GM21786 (cell line): Measurements from ENCODE around the gene RAB40A.

ENCODE experiments used
- ATAC-seq: cut with Tn5 transposase; IDR thresholded peaks from one replicate; pipeline ENCODE4 v1.9.1; 2021; ENCODE audit not compliant: unreplicated experiment

RAB40A gene, protein sequence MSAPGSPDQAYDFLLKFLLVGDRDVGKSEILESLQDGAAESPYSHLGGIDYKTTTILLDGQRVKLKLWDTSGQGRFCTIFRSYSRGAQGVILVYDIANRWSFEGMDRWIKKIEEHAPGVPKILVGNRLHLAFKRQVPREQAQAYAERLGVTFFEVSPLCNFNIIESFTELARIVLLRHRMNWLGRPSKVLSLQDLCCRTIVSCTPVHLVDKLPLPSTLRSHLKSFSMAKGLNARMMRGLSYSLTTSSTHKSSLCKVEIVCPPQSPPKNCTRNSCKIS

DNA sequence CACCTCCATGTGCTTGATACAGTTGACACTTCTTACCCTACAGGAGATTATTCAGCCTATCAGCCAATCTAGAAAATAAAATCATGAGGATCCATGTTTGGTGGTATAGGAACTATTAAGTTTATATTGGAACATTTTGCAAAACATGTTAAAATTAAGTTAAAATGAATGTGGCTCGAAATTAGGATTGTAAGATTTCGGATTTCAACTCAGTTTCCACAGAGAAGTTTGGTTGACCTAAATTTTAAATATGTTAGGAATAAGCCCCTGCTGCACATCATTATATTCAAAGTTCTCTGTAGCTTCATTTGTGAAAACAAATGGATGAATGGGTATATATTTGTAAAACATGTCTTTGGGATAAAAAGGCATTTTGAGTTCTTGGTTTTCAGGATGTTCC is at the start of gene RAB40A:
Gene RAB40A (minus strand): TSS at position 101 of the 400 bp plus-strand sequence. CDS start 18,733 bp downstream, outside the sequence.
- ATAC-seq, result no peak

DNA sequence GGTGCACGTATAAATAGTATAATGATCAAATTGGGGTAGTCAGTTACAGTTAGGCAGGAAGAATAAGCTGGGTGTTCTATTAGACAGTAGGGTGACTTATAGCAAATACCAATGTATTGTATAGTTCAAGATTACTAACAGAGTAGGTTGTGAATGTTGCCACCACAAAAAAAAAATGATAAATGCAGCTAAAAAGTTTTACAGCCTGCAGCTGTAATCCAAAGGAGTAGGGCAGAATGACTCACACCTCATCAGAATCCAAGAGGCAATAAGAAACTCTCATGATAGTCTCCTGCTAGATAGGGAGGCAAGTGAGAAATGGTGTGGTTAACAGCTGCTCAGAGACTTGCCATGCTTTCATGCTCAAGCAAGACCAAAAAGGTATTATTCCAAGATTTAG is 46.5 kb upstream of the RAB40A start:
- ATAC-seq, result peak; percentile 43

DNA sequence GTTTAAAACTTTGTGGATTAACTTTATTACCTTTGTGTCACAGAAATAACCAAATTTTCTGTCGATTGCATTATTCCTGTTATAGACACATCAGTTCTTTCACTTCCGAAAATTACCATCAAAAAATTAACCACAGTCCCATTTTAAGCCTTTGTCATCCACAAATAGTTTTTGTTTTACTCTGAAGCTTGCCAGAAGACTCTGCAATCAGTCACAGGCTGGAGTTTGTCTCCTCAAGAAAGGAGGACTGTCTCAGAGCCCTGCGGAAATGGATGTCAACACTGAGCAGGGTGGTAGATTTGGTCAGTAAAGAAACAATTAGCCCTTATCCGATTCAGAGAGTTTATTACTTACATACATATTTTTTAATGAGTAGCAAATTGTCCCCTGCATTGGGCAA is 45.9 kb upstream of the RAB40A start:
- peak; percentile 48 for ATAC-seq

DNA sequence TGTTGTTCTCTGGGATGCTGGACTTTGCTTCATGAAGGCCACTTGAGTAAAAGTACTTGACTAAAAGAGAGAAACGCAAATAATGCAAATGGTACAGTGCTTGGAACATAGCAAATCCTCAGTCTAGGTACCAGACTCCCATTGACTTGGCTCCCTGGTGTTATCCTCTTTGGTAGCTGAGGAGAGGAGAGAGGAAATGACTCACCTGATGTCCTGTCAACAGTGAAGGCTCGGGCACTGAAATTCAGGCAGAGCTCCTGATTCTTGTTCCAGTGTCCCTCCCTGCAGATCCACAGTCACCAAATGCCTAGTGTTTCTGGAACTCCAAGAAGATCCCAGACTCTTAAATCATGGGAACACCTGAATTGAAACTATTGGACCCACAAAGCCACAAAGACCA is 43.5 kb upstream of the RAB40A start:
- no peak for ATAC-seq

DNA sequence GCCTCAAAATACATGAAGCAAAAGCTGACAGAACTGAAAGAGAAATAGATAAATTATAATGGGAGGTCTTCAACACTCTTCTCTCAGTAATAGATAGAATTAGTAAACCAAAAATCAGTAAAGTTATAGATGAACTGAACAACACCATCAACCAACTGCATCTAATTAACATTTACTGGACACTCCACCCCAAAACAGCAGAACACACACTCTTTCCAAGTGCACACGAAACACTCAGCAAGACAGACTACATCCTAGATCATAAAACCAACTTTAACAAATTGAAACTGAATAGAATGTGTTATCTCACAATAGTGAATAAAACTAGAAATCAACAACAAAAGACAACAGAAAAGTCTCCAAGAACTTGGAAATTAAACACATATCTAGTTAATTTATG is 41.0 kb upstream of the RAB40A start:
- ATAC-seq, result no peak

DNA sequence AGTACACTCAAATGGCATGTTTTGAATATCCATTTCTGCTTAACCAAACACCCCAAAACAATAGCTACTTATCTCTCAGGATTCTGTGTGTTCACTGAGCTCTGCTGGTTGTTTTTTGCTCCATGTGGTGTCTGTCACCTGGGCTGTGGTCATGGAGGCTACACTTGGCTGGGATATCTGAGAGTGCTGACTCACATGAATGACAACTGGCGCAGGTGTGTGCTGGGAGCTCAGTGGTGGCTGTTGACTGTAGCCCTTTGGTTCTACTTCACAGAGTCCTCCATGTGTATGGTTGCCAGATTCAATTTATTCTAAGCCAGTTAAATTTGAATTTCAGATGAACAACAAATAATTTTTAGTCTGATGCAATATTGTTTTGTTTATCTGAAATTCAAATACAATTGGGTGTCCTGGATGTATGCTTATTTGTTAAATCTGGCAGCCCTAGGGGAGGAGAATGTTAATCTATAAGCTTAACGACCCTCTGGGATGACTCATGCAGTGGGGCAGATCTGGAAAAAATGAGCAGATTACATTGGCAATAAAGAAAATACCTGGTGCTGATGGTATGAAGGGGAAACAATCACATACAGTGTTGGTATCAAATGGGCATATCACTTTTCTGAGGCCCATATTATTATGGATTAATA is 37.8 kb upstream of the RAB40A start:
- no peak for ATAC-seq

DNA sequence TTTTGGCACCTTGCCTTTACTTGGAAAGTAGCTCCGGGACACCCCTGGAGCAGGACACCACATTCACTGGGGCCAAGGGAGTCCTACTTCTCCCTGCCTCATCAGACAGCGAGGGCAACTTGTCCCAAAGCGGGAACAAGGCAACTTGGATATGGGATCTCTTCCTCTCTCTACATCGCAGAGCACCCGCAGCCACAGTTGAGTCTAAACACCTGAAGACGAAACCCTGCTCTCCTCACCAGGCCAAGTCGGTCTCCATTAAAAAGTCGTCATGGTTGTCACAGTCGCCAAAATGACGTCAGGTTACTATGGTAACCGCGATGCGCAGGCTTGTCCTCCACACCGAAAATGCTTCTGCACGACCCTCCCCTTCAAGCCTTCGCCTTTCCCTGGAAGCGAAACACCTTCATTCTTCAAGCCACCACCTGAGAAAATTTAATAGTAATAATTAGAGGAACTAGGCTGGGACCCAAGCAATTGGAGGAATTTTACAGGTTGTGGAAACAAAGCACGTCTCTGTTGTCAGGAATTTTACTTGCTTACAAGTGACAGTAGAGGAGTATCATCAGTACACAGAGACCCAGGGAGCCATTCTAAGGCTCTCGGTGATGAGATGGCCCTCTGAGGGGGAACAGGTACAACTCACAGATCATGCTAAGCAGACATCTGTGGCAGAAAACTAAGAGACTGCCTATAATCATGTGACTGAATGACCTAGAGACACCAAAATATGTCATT is 35.6 kb upstream of the RAB40A start:
- ATAC-seq, result peak; percentile 95

DNA sequence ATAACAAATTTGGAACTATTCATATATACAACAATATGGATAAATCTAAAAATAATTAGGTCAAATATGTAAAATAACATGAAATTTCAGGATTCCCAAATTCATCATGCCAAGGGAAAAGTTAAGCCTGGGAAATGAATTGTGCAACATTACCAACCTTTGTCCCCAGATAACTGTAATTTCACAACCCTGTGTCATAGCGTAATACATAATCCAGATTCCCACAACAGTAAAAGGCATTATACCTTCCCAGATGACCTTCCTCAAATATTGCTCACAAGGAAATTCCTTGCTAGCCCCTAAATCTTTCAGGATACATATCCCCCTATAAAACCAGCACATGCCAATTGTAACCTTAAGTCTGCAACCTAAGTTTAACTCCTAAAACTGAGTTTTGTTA is 32.9 kb upstream of the RAB40A start:
- no peak for ATAC-seq

DNA sequence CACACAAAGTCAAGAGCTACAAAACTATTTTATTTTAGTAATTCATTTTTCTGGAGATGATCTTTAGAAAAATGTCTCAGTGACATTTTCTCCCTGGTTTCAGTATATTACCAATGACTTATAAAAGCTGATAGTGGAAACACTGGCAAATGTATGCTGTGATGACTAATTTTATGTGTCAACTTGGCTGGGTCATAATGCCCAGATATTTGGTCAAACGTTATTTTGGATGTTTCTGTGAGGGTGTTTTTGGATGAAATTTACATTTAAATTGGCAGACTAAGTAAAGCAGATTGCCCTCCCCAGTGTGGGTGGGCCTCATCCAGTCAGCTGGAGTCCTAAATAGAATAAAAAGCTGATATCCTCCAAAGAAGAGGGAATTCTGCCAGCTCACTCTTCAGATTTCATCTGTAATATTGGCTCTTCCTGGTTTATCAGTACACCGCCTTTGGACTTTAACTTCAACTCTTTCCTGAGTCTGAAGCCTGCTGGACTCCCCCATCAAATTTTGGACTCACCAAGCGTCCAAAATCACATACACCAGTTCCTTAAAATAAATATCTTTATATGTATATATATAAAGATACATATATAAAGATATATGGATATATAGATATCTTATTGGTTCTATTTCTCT is 31.2 kb upstream of the RAB40A start:
- ATAC-seq, result no peak

DNA sequence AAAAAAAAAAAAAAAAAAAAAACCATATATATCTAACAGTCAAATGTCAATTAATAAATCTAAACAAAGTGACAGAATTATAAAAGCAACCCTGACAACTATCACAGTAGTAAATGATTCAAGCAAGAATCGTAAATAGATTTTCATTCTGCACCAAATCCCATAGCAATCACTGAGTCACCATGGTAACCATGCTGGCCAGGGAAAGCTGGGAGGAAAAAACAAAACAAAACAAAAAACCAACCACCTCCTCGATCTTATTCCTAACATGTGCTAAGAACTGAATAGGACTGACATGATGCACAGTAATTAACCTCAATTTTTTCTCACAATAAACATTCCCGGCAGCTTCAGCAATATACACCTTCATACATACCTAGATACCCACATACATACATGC is 30.6 kb upstream of the RAB40A start:
- no peak for ATAC-seq

DNA sequence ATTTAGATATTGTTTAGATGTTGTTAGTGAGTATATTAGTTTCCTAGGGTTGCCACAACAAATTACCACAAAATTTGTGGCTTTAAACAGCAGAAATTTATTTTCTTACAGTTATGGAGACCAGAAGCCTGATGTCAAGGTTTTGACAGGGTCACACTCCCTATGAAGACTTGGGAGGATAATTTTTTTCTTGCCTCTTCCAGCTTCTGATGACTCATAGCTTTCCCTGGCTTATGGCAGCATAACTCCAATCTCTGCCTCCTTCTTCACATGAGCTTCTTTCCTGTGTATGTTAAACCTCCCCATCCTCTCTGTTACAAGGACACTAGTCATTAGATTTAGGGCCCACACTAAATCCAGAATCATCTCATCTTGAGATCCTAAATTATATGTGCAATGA is 20.9 kb upstream of the RAB40A start:
- no peak for ATAC-seq

DNA sequence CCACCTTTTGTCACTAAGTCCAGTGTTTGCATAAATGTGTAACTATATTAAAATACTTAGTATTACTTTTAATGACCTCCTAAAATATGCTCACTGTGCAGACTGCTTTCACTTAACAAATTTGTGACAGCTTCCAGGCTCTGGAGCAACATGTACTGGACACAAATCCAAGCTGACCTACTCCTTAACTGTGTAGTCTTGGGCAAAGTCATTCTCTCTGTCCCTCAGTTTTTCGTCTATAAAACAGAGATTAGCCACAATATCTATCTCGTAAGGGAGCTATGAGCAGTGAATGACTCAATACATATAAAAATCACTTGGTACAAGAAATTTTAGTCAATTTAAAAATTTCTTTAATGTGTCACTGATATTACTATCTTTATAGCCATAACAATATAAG is 20.4 kb upstream of the RAB40A start:
- no peak for ATAC-seq

DNA sequence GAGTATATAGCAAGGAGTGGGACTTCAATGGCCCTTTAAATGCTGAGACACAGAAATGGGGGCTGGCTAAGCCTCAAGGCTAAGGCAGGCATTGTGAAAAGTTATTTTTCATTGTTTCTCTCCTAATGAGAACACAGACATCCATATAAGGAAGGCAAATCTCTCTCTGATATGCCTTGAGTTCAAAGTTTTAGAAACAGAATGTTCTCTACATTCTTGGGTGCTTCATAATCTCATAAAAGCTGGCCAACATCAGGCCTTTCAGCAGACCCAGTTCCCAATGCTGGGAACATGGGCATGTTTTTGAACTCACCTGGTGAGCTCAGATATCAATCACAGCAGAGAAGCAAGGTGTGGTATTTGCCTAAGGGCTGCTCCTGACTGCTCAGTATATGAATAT is 19.4 kb upstream of the RAB40A start:
- ATAC-seq, result no peak

DNA sequence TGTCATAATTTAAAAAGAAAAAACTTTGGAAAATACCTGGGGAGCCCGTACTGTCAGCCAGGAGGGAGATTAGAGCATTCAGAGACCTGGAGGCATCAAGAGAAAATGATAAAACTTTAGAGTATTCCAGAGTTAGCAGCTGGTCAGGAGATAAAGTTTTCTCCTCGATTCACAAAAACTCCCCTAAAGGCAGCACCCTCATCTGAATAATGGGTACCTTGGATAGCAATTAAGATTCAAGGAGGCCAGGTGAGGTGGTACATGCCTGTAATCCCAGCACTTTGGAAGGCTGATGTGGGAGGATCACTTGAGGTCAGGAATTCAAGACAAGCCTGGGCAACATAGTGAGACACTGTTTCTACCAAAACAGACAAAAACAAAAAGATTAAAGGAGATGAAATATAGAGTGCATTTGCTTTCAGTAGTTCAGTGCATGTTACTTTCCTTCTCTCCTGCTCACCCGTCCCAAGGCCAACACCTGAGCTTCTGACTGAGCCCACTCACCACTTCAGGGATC is 18.6 kb upstream of the RAB40A start:
- no peak for ATAC-seq

DNA sequence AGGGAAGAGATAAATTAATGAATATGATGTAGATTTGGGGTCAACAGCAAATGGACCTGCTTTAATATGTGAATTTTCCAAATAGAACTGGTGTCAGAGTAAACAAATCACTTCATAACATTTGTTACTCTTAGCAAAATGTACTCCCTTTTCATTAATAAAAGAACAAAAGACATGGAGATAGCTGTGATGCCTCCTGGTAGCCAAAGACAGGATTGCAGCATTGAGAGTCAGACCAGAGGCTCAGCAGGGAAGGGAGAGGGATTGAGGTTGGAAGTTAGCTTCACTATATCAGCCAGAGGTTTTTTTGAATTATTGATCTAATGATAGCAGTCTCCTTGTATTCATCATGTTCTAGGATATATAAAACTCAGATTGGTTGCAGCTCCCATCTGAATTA is 17.4 kb upstream of the RAB40A start:
- no peak for ATAC-seq

DNA sequence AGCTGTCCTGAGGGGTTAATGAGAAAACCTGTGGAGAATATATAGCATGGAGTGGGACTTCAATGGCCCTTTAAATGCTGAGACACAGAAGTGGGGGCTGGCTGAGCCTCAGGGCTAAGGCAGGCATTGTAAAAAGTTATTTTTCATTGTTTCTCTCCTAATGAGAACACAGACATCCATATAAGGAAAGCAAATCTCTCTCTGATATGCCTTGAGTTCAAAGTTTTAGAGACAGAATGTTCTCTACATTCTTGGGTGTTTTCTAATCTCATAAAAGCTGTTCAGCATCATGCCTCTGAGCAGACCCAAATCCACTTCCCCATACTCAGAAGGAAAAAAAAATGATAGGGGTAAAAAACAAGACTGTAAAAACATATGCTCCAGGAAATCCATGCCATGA is 16.8 kb upstream of the RAB40A start:
- ATAC-seq, result no peak

DNA sequence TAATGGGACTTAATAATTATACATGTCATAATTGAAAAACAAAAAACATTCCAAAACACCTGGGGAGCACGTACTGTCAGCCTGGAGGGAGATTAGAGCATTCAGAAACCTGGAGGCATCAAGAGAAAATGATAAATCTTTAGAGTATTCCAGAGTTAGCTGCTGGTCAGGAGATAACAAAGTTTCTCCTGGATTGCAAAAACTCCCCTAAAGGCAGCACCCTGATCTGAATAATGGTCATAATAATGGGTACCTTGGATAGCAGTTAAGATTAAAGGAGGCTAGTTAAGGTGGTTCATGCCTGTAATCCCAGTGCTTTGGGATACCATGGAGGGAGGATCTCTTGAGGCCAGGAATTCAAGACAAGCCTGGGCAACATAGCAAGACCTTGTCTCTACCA is 15.9 kb upstream of the RAB40A start:
- no peak for ATAC-seq

DNA sequence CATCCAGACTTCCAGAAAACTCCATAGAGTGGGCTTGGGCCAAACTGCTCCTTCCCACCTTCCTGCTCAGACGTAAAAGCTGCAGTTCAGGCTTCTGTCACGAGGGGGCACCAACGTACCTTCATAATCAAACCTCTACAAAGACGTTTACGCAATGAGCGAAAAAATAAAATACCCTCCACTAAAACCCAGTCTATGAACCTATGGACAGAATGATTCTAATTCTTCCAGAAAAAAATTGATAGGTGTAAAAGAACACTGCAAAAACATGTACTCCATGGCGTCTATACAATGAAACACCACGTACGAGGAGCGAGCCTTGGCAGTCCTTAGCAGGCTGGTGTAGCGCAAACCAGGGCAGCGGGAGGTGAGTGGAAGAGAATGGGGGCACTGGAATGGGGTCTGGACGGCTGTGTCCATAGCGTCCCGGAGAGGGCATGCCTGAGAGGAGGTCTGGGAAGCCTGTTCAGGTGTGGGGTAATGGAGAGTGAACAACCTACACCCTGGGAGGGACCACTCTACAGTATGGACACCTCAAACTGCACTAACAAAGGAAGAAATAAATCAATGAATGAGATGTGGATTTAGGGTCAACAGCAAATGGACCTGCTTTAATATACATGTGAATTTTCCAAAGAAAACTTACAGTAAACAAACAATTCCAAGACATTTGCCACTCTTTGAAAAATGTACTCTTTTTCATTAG is 14.4 kb upstream of the RAB40A start:
- ATAC-seq, result peak; percentile 54

DNA sequence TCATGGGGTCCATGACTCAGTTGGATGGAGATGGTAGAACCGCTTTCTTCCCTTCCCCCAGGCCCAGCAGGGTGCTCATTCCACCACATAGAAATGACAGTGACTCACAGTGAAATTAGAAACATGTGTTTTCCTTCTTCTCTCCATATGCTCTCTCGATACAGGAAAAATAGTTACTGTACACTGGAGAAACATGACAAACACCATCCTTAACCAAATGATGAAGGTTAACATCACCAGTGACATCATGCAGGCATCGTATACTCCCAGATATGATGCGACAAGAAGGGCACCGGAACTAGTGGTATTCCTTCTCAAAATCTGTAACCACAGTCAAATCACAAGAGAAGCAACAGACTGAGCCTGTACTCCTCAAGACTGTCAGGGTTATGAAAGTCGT is 11.7 kb upstream of the RAB40A start:
- ATAC-seq, result no peak

DNA sequence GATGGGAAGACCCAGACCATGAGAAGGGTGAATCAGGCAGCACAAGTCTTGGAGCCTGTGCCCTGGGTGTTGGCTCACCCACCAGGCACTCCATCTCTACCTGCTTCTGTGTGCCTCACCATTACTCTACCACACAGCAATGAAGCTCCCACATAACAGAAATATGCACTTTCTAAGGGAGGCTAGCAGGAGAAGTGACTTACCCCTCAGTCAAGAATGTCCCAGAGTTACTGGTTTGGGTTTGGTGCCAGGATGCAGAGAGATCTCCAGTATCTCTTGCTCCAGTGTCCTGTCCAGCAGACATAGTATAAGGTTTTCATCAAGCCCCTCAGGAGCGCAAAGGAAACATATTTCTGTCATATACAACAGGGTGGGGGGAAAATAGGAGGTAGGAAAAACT is 11.3 kb upstream of the RAB40A start:
- no peak for ATAC-seq

DNA sequence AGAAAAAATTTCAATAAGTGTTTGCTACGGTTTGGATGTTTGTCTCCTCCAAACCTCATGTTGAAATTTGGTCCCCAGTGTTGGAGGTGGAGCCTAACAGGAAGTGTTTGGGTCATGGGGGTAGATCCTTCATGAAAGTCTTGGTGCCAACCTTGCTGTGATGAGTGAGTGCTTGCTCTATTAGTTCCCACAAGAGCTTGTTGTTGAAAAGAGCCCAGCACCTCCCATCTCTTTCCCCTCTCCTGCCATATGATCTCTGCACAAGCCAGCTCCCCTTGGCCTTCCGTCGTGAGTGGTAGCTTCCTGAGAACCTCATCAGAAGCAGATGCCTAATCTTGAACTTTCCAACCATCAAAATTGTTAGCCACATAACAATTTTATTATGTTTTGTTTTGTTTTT is 10.3 kb upstream of the RAB40A start:
- no peak for ATAC-seq
